HL-60 (cell line): Measurements from ENCODE around the gene GRB7.

Experiments used
- GABPA ChIP-seq: IDR thresholded peaks from 2 replicates; pipeline ENCODE4 v1.6.1; 2012; ENCODE audit warnings: low read depth
- POLR2AphosphoS5 ChIP-seq: IDR thresholded peaks from 2 replicates; pipeline ENCODE4 v1.6.1; 2012; ENCODE audit warnings: low read depth
- REST ChIP-seq: IDR thresholded peaks from 2 replicates; pipeline ENCODE4 v1.6.1; 2012; ENCODE audit warnings: low read depth; ENCODE audit not compliant: insufficient replicate concordance
- SPI1 ChIP-seq: IDR thresholded peaks from 2 replicates; pipeline ENCODE4 v1.6.1; 2012; ENCODE audit warnings: low read depth, mild to moderate bottlenecking, borderline replicate concordance
- TF ChIP-seq, protein P1 (sequence below): IDR thresholded peaks from one replicate; pipeline ENCODE4 v1.5.1; 2011; ENCODE audit warnings: low read length, control low read depth, inconsistent platforms; ENCODE audit not compliant: insufficient read depth

DNA sequence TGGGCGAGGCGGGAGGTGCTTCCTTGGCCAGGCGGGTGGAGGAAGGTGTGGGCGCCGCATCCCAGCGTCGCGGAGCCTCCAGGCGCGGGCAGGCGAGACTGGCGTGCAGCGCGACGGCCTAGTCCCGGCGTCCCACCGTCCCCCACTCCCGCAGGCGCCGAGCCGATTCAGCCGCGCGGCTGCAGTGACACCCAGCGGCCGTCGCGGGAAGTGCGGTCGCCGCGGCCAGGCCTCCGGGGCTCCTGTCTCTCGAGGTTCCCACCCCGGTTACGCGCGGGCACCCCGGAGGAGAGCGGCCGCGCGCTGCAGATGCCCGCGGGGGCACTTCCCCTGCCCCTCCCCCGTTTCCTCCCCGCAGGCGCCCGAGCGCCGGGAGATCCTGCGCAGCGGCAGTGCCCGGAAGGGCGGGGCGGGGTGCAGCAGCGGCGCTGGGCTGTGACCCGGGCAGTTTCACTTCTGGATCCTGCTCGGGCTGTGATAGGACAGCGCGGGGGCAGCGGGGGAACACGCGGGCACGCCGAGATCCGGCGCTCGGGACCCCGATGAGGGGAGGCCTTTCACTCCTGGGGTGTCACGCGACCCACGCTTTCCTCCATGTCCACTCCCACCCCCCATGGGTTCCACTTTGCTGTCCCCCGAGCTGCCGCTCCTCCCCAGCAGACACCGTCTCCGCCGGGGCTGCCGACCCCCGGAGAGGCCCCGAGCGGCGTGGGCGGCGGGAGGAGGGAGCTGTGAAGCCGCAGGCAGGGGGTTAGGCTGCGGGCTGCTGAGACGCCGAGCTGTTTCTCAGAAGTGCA is 16.6 kb downstream of the GRB7 start:
- TF ChIP-seq, protein P1, sequence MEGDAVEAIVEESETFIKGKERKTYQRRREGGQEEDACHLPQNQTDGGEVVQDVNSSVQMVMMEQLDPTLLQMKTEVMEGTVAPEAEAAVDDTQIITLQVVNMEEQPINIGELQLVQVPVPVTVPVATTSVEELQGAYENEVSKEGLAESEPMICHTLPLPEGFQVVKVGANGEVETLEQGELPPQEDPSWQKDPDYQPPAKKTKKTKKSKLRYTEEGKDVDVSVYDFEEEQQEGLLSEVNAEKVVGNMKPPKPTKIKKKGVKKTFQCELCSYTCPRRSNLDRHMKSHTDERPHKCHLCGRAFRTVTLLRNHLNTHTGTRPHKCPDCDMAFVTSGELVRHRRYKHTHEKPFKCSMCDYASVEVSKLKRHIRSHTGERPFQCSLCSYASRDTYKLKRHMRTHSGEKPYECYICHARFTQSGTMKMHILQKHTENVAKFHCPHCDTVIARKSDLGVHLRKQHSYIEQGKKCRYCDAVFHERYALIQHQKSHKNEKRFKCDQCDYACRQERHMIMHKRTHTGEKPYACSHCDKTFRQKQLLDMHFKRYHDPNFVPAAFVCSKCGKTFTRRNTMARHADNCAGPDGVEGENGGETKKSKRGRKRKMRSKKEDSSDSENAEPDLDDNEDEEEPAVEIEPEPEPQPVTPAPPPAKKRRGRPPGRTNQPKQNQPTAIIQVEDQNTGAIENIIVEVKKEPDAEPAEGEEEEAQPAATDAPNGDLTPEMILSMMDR: peak; percentile 57
- TF ChIP-seq SPI1: peak; percentile 90
- TF ChIP-seq GABPA: peak; percentile 54; the same call in 1 of the 2 replicates
- TF ChIP-seq REST: no peak
- peak; percentile 61 for TF ChIP-seq POLR2AphosphoS5
